ENCODE data around the gene S100A14. TPM values are rescaled to one million over a fixed set of nuclear protein-coding genes. Genes with fewer than 3 reads are reported as not detected.
"Not testable (repeated sequence)": the region's sequence is repeated elsewhere in the genome, so short reads cannot be mapped to it uniquely, and the experiment has no call there.

The S100A14 gene
- total RNA-seq, 1 experiment from 2014 or later: 0.63 TPM

GRCh38 chr1:153582836-153583235, 33.3 kb downstream of the S100A14 start:
- H3K14ac ChIP-seq (ENCODE audit: insufficient read depth, low read length); H3K4me2 ChIP-seq (ENCODE audit: insufficient read depth, insufficient read length, low read length); H2BK12ac ChIP-seq (ENCODE audit: insufficient read length, low read depth, low read length); H3K9ac ChIP-seq (ENCODE audit: extremely low read depth, insufficient read length, low read length); H3K27ac Mint-ChIP-seq; H3T11ph ChIP-seq (ENCODE audit: low read length); H2BK120ac ChIP-seq (ENCODE audit: low read depth, low read length, poor library complexity, severe bottlenecking); H4K20me1 ChIP-seq (ENCODE audit: control insufficient read depth, insufficient read depth, insufficient read length); H3K9me3 Mint-ChIP-seq; H3K23me2 ChIP-seq (ENCODE audit: insufficient read length, low read depth, low read length, poor library complexity, severe bottlenecking); H3K18ac ChIP-seq (ENCODE audit: insufficient read length, low read depth, low read length); H3K4ac ChIP-seq (ENCODE audit: low read depth, low read length); H3K23ac ChIP-seq (ENCODE audit: insufficient read length, low read depth, low read length); H2BK20ac ChIP-seq (ENCODE audit: low read depth, low read length, poor library complexity, severe bottlenecking); H2BK5ac ChIP-seq (ENCODE audit: insufficient read length, low read length); DNase-seq; H3K27me3 Mint-ChIP-seq (ENCODE audit: low read depth); H3K4me1 ChIP-seq (ENCODE audit: insufficient read depth, low read length); H3K56ac ChIP-seq (ENCODE audit: insufficient read length, low read depth, low read length); H3K36me3 Mint-ChIP-seq (ENCODE audit: insufficient read depth in 1 of 3, low read depth in 3 of 3); H2BK15ac ChIP-seq (ENCODE audit: low read depth, low read length); H3K4me3 Mint-ChIP-seq; H2AFZ ChIP-seq (ENCODE audit: low read length); H3K9me3 ChIP-seq (ENCODE audit: control insufficient read depth, low read depth, low read length); H3K27ac ChIP-seq (ENCODE audit: insufficient read length, low read depth, low read length); H4K5ac ChIP-seq (ENCODE audit: insufficient read length, low read depth, low read length); H2AK5ac ChIP-seq (ENCODE audit: insufficient read length, low read length); H3K79me2 ChIP-seq (ENCODE audit: insufficient read depth, low read length); H4K91ac ChIP-seq (ENCODE audit: insufficient read length, low read depth, low read length); H3K27me3 ChIP-seq (ENCODE audit: insufficient read depth, low read length); H4K8ac ChIP-seq (replicated peaks; ENCODE audit: insufficient read length, low read depth, low read length); H3K79me1 ChIP-seq (ENCODE audit: insufficient read depth, low read depth, low read length, poor library complexity, severe bottlenecking): not testable (repeated sequence)
- no CpG with 5 or more reads among the region's 34 CpGs for whole genome bisulfite sequencing (ENCODE audit: extremely low coverage, insufficient read length, low lambda C conversion rate)
- H3K4me1 Mint-ChIP-seq: peaks cover 19 to 27% of the 10 kb centered on the region in 2 experiments
